Ishikawa (cell line): ENCODE data around the gene SSH2.

Experiments
- EP300 ChIP-seq: IDR thresholded peaks from 2 replicates; pipeline ENCODE4 v1.6.1; 2012; ENCODE audit warnings: borderline replicate concordance
- FOXM1 ChIP-seq: IDR thresholded peaks from 2 replicates; pipeline ENCODE4 v1.6.1; 2012; ENCODE audit warnings: low read depth, borderline replicate concordance
- RAD21 ChIP-seq: IDR thresholded peaks from 2 replicates; pipeline ENCODE4 v1.6.1; 2012; ENCODE audit warnings: low read depth
- TCF12 ChIP-seq: IDR thresholded peaks from 2 replicates; pipeline ENCODE4 v1.6.1; 2012; ENCODE audit warnings: low read depth
- TEAD4 ChIP-seq: IDR thresholded peaks from 2 replicates; pipeline ENCODE4 v1.6.1; 2012
- YY1 ChIP-seq: IDR thresholded peaks from 2 replicates; pipeline ENCODE4 v1.6.1; 2012; ENCODE audit warnings: low read depth
- TF ChIP-seq, protein P1 (sequence below): IDR thresholded peaks from 2 replicates; pipeline ENCODE4 v1.6.1; 2012
- TF ChIP-seq, protein P2 (sequence below): IDR thresholded peaks from 2 replicates; pipeline ENCODE4 v1.6.1; 2012

DNA sequence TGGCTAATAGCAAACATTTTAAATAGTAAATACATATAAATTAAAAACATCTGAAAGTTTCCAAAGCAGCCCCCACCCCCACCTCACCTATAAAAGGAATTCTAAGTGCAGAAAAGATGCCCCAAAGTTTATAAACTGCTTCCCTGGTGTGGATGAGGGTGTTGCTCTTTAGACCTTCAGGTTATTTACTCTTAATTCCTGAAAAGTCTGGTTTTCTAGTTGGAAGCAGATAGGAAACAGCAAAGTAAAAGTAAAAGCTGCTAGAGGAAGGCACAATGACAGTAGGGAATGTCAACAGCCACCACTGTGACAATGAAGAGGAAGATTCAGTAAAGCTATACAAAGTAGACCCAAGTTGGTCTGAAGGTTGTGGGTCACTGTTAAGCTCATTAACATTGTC lies 37.8 kb downstream of the SSH2 start:
- no peak for TF ChIP-seq EP300
- TF ChIP-seq, protein P1, sequence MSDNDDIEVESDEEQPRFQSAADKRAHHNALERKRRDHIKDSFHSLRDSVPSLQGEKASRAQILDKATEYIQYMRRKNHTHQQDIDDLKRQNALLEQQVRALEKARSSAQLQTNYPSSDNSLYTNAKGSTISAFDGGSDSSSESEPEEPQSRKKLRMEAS, result no peak
- TF ChIP-seq, protein P2, sequence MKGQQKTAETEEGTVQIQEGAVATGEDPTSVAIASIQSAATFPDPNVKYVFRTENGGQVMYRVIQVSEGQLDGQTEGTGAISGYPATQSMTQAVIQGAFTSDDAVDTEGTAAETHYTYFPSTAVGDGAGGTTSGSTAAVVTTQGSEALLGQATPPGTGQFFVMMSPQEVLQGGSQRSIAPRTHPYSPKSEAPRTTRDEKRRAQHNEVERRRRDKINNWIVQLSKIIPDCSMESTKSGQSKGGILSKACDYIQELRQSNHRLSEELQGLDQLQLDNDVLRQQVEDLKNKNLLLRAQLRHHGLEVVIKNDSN, result no peak
- TF ChIP-seq FOXM1, result no peak
- TF ChIP-seq TCF12, result no peak
- TF ChIP-seq YY1, result no peak
- TF ChIP-seq RAD21, result no peak
- TF ChIP-seq TEAD4, result no peak
